IPS-18a (cell line): Measurements from ENCODE around the gene LTF.

Source experiments
- H3K27ac ChIP-seq: one replicate; pipeline ENCODE4 v1.5.1; 2013; ENCODE audit warnings: low read length
- H3K27me3 ChIP-seq: one replicate; pipeline ENCODE4 v1.6.1; 2013; ENCODE audit warnings: mild to moderate bottlenecking, low read length; ENCODE audit not compliant: control insufficient read depth, insufficient read depth
- H3K36me3 ChIP-seq: one replicate; pipeline ENCODE4 v1.6.1; 2013; ENCODE audit warnings: low read depth, low read length; ENCODE audit not compliant: control insufficient read depth
- H3K4me1 ChIP-seq: one replicate; pipeline ENCODE4 v1.6.1; 2013; ENCODE audit warnings: low read depth, low read length; ENCODE audit not compliant: control insufficient read depth
- H3K4me3 ChIP-seq: one replicate; pipeline ENCODE4 v1.5.1; 2013; ENCODE audit warnings: low read length
- H3K9ac ChIP-seq: one replicate; pipeline ENCODE4 v1.6.1; 2013; ENCODE audit warnings: mild to moderate bottlenecking, low read length, moderate library complexity
- H3K9me3 ChIP-seq: one replicate; pipeline ENCODE4 v1.6.1; 2013; ENCODE audit warnings: low read depth, low read length; ENCODE audit not compliant: control insufficient read depth

Gene LTF

DNA sequence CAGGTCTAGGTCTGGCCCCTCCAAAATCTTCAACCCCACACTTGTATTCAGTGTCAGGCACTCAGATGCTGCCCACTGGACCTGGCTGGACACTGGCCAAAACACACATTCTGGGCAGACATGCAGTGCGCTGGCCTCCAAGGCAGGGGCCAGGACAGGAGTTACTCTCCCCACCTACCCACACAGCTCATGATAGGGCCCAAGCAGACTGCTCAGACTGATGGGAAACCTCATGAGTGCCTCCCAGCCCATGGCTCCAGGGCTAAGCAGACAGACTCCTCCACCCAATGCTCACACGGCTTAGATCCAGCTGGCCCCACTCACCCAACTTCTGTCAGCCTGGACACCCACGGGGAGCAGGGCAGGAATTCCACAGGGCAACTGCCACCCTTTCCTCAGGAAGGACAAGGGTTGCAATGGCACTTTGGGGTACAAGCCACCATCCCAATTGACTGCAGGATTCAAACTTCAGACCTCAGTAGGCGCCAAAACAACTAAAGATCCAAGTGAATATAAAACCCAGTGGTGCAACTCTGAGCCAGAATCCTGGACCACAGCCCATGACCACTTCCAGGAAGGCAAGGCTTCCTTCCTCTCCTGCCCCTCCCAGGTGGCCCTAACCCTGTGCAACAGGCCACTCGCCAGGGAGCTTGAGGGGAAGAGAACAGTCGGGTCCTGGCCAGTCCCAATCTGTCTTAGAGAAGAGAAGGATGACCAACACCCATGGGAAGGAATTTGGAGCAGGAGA is 1.4 kb downstream of the LTF start:
- no peaks in the 10 kb centered on the region for H3K4me1 ChIP-seq
- no peak overlapping the region for H3K27ac ChIP-seq
- H3K4me3 ChIP-seq, result no peak overlapping the region
- H3K27me3 ChIP-seq, result no peaks in the 10 kb centered on the region
- no peak overlapping the region for H3K9ac ChIP-seq
- no peaks in the 10 kb centered on the region for H3K36me3 ChIP-seq
- no peaks in the 10 kb centered on the region for H3K9me3 ChIP-seq

DNA sequence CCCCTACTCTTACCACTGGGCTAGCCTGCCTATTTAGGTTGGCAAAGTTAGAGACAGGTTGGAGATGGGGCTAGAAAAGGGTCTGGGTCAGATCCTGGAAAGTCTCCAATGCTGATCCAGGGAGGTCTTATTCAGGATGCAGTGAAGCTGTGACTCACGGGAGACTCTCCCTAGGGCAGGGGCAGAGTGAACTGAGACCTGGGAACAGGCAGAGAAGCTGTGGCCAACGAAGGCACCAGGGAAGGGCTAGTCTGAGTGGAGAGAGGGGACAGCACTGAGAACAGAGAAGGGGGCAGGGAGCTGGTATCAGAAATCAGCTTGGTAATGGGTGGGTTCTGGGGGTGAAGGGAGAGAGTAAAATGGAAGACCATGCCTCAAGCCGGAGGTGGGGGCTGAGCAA is 2.2 kb downstream of the LTF start:
- Histone ChIP-seq H3K27ac (no peak overlapping the region), H3K9me3 (no peaks in the 10 kb centered on the region), H3K4me1 (no peaks in the 10 kb centered on the region), H3K4me3 (no peak overlapping the region), H3K36me3 (no peaks in the 10 kb centered on the region), H3K27me3 (no peaks in the 10 kb centered on the region), H3K9ac (no peak overlapping the region)

DNA sequence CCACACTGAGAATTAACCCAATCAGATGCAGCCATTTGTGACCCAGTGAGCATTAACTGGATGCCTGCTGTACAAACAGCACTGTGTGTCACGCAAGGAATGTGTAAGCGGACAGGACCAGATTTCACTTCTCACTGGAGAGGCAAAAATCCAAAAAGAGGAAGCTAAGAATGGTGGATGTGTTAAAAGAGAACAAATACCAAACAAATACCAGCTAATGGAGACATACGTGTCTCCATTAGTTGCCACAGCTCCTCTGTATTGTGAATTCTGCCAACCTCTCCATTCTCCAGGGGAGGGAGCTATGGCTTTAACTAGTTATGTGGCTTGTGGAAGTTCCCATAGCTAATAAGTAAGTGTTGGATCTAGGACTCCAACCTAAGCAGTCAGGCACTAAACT is 2.6 kb downstream of the LTF start:
- no peaks in the 10 kb centered on the region for H3K4me1 ChIP-seq
- H3K27ac ChIP-seq, result no peak overlapping the region
- no peaks in the 10 kb centered on the region for H3K9me3 ChIP-seq
- no peaks in the 10 kb centered on the region for H3K36me3 ChIP-seq
- H3K4me3 ChIP-seq, result no peak overlapping the region
- H3K27me3 ChIP-seq, result no peaks in the 10 kb centered on the region
- H3K9ac ChIP-seq, result no peak overlapping the region

DNA sequence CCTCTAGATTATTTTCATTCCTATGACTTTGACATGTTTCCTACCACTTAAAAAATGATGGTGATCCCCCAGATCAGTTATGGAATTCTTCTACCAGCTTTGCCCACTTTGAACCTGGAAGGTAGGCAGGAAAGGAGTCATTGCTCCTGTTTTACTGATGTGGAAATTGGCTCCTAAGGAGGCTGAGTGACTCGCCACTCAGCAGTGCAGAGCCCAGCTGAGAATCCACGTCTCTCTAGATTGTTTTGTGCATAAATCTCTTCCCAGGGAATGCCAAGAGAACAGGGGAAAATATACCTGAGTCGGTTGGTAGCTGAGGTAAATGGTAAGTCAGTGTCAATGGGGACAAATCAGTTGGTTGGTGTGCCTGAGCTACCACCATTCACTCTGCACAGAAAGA is 4.7 kb downstream of the LTF start:
- H3K36me3 ChIP-seq, result no peaks in the 10 kb centered on the region
- H3K9me3 ChIP-seq, result no peaks in the 10 kb centered on the region
- no peaks in the 10 kb centered on the region for H3K27me3 ChIP-seq
- no peak overlapping the region for H3K4me3 ChIP-seq
- H3K9ac ChIP-seq, result no peak overlapping the region
- H3K27ac ChIP-seq, result no peak overlapping the region
- no peaks in the 10 kb centered on the region for H3K4me1 ChIP-seq

DNA sequence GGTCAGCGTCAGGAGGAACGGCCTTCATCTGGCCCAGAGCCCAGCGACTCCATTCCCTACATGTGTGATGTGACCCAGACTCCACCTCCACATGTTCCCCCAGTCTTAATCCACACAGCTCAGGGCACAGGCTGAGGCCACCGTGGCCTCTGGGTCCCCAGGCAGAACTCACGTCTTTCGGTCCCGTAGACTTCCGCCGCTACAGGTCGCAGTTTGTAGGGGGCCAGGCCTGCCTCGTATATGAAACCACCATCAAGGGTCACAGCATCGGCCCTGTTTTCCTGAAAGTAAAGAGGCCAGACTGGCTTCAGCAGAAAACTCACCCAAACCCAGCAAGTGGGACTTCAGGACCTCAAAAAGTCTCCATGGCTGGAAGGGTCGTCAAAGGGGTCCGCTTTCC is 8.6 kb downstream of the LTF start:
- Histone ChIP-seq H3K27me3 (no peaks in the 10 kb centered on the region), H3K9me3 (no peaks in the 10 kb centered on the region), H3K27ac (no peak overlapping the region), H3K36me3 (no peaks in the 10 kb centered on the region), H3K4me1 (no peaks in the 10 kb centered on the region), H3K9ac (no peak overlapping the region), H3K4me3 (no peak overlapping the region)

- H3K9me3 ChIP-seq, result no peaks in the 10 kb centered on the region
- no peak overlapping the region for H3K4me3 ChIP-seq
- no peak overlapping the region for H3K27ac ChIP-seq
- H3K27me3 ChIP-seq, result no peaks in the 10 kb centered on the region
- no peak overlapping the region for H3K9ac ChIP-seq
- H3K36me3 ChIP-seq, result no peaks in the 10 kb centered on the region
- H3K4me1 ChIP-seq, result no peaks in the 10 kb centered on the region
These were observed 9.2 kb downstream of the LTF start for GRCh38 chr3:46455231-46456115.

- Histone ChIP-seq H3K9ac (no peak overlapping the region), H3K4me3 (no peak overlapping the region), H3K9me3 (no peaks in the 10 kb centered on the region), H3K4me1 (no peaks in the 10 kb centered on the region), H3K27ac (no peak overlapping the region), H3K27me3 (no peaks in the 10 kb centered on the region), H3K36me3 (no peaks in the 10 kb centered on the region)
These were observed 10.1 kb downstream of the LTF start for GRCh38 chr3:46454606-46455005.

- Histone ChIP-seq H3K4me1 (no peaks in the 10 kb centered on the region), H3K9ac (no peak overlapping the region), H3K9me3 (no peaks in the 10 kb centered on the region), H3K36me3 (no peaks in the 10 kb centered on the region), H3K4me3 (no peak overlapping the region), H3K27ac (no peak overlapping the region), H3K27me3 (no peaks in the 10 kb centered on the region)
These were observed 10.5 kb downstream of the LTF start for GRCh38 chr3:46454209-46454595.

GRCh38 chr3:46453526-46454208 is 11.0 kb downstream of the LTF start:
- no peaks in the 10 kb centered on the region for H3K27me3 ChIP-seq
- H3K9me3 ChIP-seq, result no peaks in the 10 kb centered on the region
- no peak overlapping the region for H3K27ac ChIP-seq
- H3K4me1 ChIP-seq, result no peaks in the 10 kb centered on the region
- H3K4me3 ChIP-seq, result no peak overlapping the region
- H3K9ac ChIP-seq, result no peak overlapping the region
- no peaks in the 10 kb centered on the region for H3K36me3 ChIP-seq

DNA sequence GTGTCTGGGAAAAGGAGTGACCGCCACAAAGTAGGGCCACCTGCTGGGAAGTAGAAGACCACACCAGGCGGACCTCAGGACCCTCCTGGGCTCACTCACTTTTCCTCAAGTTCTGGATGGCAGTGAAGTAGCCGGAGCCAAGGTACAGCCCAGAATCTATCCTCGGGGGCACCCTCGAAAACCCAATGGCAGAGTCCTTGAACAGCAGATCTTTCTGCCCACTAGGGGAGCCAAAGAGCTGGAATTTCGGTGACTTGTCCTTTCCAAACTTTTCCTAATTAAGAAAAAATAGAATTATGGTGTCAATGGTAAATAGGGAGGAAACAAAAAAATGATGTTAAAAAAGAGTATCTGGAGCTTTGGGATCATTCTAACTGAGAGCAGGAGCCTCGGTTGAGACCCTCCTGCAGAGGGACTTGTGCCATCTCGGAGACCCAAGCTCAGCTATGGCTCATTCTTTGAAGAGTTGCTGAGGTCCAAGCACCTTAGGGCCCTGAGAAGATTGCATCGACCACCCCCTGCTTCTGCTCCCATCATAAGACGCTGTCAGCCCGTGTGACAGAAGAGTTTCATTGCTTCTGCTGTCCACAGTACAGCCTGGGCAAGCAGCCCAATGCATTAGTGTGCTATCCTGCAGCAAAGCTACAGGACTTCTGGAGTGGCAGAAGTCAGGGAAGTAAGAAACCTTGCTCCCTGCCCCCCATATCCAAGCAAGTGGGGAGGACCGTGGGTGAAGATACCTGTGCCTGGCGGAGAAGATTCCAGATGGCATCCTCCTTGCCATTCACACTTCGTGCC is 14.8 kb downstream of the LTF start:
- Histone ChIP-seq H3K9ac (no peak overlapping the region), H3K27me3 (no peaks in the 10 kb centered on the region), H3K4me1 (no peaks in the 10 kb centered on the region), H3K36me3 (no peaks in the 10 kb centered on the region), H3K9me3 (no peaks in the 10 kb centered on the region), H3K4me3 (no peak overlapping the region), H3K27ac (no peak overlapping the region)

- Histone ChIP-seq H3K9ac (no peak overlapping the region), H3K4me3 (no peak overlapping the region)
These were observed 16.0 kb downstream of the LTF start for GRCh38 chr3:46448721-46449120.

More at GRCh38 chr3:46448721-46449120, 16.0 kb downstream of the LTF start:
- H3K9me3 ChIP-seq, result no peaks in the 10 kb centered on the region
- no peaks in the 10 kb centered on the region for H3K4me1 ChIP-seq
- no peaks in the 10 kb centered on the region for H3K36me3 ChIP-seq
- H3K27me3 ChIP-seq, result no peaks in the 10 kb centered on the region
- H3K27ac ChIP-seq, result no peak overlapping the region
